ENCODE data around the gene RRAD.
"Not testable (repeated sequence)": the region's sequence is repeated elsewhere in the genome, so short reads cannot be mapped to it uniquely, and the experiment has no call there.

Gene RRAD

GRCh38 chr16:66925322-66925840, at the start of gene RRAD:
RRAD (minus strand) TSS chr16:66925535; CDS start chr16:66925179, 356 bp downstream.
- H3K4me1 ChIP-seq: peaks cover 84% of the 10 kb centered on the region
- no peaks in the 10 kb centered on the region for H3K9me3 ChIP-seq
- H3K27me3 ChIP-seq: peaks cover 34% of the 10 kb centered on the region
- H3K4me3 ChIP-seq: peak within 1 kb of the TSS; percentile 54
- TF ChIP-seq Cebpa-rat (IDR thresholded peaks at IDR 0.05): no peak
- H3K4me2 ChIP-seq: peak within 1 kb of the TSS; percentile 90
- H3K27ac ChIP-seq: 0 out of 2 replicates have a peak within 1 kb of the TSS, but pooled peaks have one; percentile 89
- H3K36me3 ChIP-seq: no peaks in the 10 kb centered on the region
- H3K9ac ChIP-seq: no peak within 1 kb of the TSS
- no peaks in the 10 kb centered on the region for H4K20me1 ChIP-seq

GRCh38 chr16:66974932-66975246, 49.6 kb upstream of the RRAD start:
- H4K20me1 ChIP-seq, H3K27ac ChIP-seq, H3K9me3 ChIP-seq, H3K4me2 ChIP-seq, H3K36me3 ChIP-seq, H3K9ac ChIP-seq, H3K4me3 ChIP-seq, H3K27me3 ChIP-seq: not testable (repeated sequence)
- peaks cover 39% of the 10 kb centered on the region for H3K4me1 ChIP-seq

DNA sequence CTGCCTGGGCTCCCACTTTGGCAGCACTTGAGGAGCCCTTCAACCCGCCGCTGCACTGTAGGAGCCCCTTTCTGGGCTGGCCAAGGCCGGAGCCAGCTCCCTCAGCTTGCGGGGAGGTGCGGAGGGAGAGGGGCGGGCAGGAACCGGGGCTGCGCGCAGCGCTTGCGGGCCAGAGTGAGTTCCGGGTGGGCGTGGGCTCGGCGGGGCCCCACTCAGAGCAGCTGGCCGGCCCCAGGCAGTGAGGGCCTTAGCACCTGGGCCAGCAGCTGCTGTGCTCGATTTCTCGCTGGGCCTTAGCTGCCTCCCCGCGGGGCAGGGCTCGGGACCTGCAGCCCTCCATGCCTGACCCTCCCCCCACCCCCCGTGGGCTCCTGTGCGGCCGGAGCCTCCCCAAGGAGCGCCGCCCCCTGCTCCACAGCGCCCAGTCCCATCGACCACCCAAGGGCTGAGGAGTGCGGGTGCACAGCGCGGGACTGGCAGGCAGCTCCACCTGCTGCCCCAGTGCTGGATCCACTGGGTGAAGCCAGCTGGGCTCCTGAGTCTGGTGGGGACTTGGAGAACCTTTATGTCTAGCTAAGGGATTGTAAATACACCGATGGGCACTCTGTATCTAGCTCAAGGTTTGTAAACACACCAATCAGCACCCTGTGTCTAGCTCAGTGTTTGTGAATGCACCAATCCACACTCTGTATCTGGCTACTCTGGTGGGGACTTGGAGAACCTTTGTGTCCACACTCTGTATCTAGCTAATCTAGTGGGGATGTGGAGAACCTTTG, 49.0 kb upstream of the RRAD start:
- not testable (repeated sequence) for H3K4me3 ChIP-seq, H3K36me3 ChIP-seq, H4K20me1 ChIP-seq, H3K9ac ChIP-seq, H3K27ac ChIP-seq, H3K4me2 ChIP-seq, H3K27me3 ChIP-seq, H3K9me3 ChIP-seq
- H3K4me1 ChIP-seq: peaks cover 39% of the 10 kb centered on the region

DNA sequence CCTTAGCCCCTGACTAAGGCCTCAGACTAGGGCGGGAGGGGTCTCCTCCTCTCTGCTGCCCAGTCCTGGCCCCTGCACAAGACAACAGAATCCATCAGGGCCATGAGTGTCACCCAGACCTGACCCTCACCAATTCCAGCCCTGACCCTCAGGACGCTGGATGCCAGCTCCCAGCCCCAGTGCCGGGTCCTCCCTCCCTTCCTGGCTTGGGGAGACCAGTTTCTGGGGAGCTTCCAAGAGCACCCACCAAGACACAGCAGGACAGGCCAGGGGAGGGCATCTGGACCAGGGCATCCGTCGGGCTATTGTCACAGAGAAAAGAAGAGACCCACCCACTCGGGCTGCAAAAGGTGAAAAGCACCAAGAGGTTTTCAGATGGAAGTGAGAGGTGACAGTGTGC, 48.4 kb upstream of the RRAD start:
- H3K27me3 ChIP-seq: no peaks in the 10 kb centered on the region
- H3K9ac ChIP-seq: no peak overlapping the region
- H4K20me1 ChIP-seq: no peaks in the 10 kb centered on the region
- H3K9me3 ChIP-seq: no peaks in the 10 kb centered on the region
- H3K27ac ChIP-seq: no peak overlapping the region
- H3K4me3 ChIP-seq: no peak overlapping the region
- no peaks in the 10 kb centered on the region for H3K36me3 ChIP-seq
- TF ChIP-seq Cebpa-rat (IDR thresholded peaks at IDR 0.05): no peak
- H3K4me2 ChIP-seq: no peak overlapping the region
- peaks cover 35% of the 10 kb centered on the region for H3K4me1 ChIP-seq

- H3K9me3 ChIP-seq: no peaks in the 10 kb centered on the region
- no peaks in the 10 kb centered on the region for H3K36me3 ChIP-seq
- H3K4me3 ChIP-seq: no peak overlapping the region
- H3K27me3 ChIP-seq: no peaks in the 10 kb centered on the region
- H3K27ac ChIP-seq: no peak overlapping the region
- peaks cover 27% of the 10 kb centered on the region for H3K4me1 ChIP-seq
- no peak overlapping the region for H3K9ac ChIP-seq
- H3K4me2 ChIP-seq: no peak overlapping the region
- no peaks in the 10 kb centered on the region for H4K20me1 ChIP-seq
- TF ChIP-seq Cebpa-rat (IDR thresholded peaks at IDR 0.05): no peak
Measured at GRCh38 chr16:66972983-66973382, 47.6 kb upstream of the RRAD start.

DNA sequence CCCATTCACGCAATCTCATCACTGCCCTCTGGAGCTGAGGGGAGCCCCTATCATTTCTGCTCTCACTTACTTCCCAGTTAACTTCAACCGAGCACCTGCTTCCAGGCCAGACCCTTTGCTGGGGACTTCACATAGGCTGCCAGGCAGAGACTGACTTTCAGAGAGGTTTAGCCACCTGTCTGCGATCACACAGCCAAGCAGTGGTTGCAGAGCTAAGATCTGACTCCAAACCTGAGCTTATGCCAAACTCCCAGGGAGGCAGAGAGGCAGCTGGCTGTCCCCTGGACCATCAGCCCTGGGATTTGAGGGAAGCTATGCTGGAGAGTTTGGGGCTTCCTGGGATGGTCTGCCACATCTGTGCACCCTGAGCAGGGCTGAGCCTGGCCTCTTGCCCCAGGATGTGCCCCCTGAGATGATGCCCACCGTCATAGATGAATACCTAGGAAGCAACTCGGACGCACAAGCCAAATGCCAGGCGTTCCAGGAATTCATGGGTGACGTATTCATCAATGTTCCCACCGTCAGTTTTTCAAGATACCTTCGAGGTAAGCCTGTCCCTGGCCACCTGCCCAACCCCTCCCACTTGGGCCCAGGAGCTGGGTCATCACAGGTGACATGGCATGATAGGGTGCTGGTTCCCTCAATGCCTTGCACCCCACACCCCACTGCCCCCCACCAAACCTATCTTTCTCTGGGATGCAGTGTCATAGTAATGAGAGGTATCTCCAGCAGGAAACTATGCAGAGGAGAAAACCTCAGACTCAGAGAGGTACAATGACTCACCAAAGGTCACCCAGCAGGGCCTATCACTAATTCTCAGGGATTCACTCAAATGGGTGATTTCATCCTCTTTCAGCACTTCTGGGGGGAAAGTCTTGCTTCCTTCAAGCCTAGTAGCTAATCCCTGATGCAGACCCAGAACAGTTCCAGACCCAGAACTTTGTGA, 45.7 kb upstream of the RRAD start:
- no peak for TF ChIP-seq Cebpa-rat (IDR thresholded peaks at IDR 0.05)
- no peak overlapping the region for H3K4me3 ChIP-seq
- H3K27me3 ChIP-seq: no peaks in the 10 kb centered on the region
- no peak overlapping the region for H3K9ac ChIP-seq
- H3K4me2 ChIP-seq: no peak overlapping the region
- no peaks in the 10 kb centered on the region for H3K36me3 ChIP-seq
- H4K20me1 ChIP-seq: no peaks in the 10 kb centered on the region
- H3K4me1 ChIP-seq: peaks cover 9% of the 10 kb centered on the region; the same call in 1 of the 2 replicates
- H3K9me3 ChIP-seq: no peaks in the 10 kb centered on the region
- no peak overlapping the region for H3K27ac ChIP-seq

GRCh38 chr16:66968847-66969246, 43.5 kb upstream of the RRAD start:
- H3K4me1 ChIP-seq: no peaks in the 10 kb centered on the region
- H3K9me3 ChIP-seq: no peaks in the 10 kb centered on the region
- H3K4me3 ChIP-seq: no peak overlapping the region
- no peaks in the 10 kb centered on the region for H3K36me3 ChIP-seq
- no peaks in the 10 kb centered on the region for H4K20me1 ChIP-seq
- TF ChIP-seq Cebpa-rat (IDR thresholded peaks at IDR 0.05): no peak
- no peak overlapping the region for H3K4me2 ChIP-seq
- no peak overlapping the region for H3K27ac ChIP-seq
- H3K27me3 ChIP-seq: no peaks in the 10 kb centered on the region
- no peak overlapping the region for H3K9ac ChIP-seq

GRCh38 chr16:66964049-66964448, 38.7 kb upstream of the RRAD start:
- Histone ChIP-seq H3K36me3 (no peaks in the 10 kb centered on the region), H3K4me3 (no peak overlapping the region), H4K20me1 (no peaks in the 10 kb centered on the region), H3K27ac (no peak overlapping the region), H3K9me3 (no peaks in the 10 kb centered on the region), H3K4me1 (peaks cover 35% of the 10 kb centered on the region), H3K4me2 (no peak overlapping the region), H3K27me3 (no peaks in the 10 kb centered on the region), H3K9ac (no peak overlapping the region)
- TF ChIP-seq Cebpa-rat (IDR thresholded peaks at IDR 0.05): no peak

GRCh38 chr16:66961914-66962313, 36.6 kb upstream of the RRAD start:
- Histone ChIP-seq H3K4me1 (peaks cover 42% of the 10 kb centered on the region), H3K9me3 (no peaks in the 10 kb centered on the region), H3K27ac (peak overlapping the region; percentile 66), H3K27me3 (no peaks in the 10 kb centered on the region), H3K4me3 (no peak overlapping the region), H4K20me1 (no peaks in the 10 kb centered on the region), H3K9ac (0 out of 2 replicates have a peak overlapping the region, but pooled peaks have one; percentile 31), H3K36me3 (no peaks in the 10 kb centered on the region), H3K4me2 (peak overlapping the region; percentile 71)
- no peak for TF ChIP-seq Cebpa-rat (IDR thresholded peaks at IDR 0.05)

Data from BLaER1 (cell line).